Head of caudate nucleus (tissue), 42 donors: ENCODE data around the gene PEAK1.
A peak's percentile ranks its signal among the peaks of the same experiment; 100 is the strongest.

Experiments used
- DNase-seq, 42 donors: peaks; one replicate each; pipeline versions ENCODE4 v3.0.0 to v3.0.0-alpha.2; 2020 to 2021; ENCODE audit warnings: mixed read lengths in 7 of 42
- intact Hi-C: fragments of 100-400 bp; cut with DNase I; formaldehyde crosslinking; loops from one replicate; pipeline ENCODE4 v1.15.0; 2022

The PEAK1 gene

DNA sequence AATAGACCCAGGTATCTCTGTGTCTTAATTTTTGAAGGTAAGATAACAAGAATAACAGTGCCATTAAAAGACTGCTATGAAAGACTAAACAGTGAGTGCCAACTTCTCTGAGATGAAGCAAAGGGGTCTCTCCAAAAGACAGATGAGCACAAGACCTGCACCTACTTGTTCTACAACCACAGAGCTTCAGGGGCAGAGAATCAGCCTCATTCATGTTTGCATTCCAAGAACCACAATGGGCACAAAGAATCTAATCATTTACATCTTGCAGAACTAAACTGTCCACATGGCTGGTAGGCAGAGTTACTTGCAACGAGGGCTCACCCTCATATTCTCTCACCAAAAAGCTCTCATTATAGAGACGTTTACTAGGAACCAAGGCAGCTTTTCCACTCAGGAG is 83.9 kb downstream of the PEAK1 start:
- DNase-seq = no peak
- intact Hi-C loops = no loop called here

DNA sequence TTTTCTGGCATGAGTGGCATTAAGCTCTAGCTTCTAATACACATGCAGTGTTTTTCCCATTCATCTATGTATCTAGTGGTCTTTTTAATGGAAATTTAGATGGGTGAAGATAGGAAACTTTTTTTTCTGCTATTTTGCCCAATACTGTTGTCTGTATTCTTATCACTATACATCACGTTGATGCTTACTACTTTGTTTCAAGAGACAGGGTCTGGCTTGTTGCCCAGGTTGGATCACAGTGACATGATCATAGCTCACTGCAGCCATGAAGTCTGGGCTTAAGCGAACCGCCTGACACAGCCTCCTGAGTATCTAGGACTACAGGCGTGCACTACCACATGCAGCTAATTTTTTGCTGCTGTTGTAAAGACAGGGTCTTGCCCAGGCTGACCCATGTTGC is 84.6 kb downstream of the PEAK1 start:
- DNase-seq = peak in 28 of 42 donors; percentile 13 to 78 (median 30)
- intact Hi-C loops = no loop called here

DNA sequence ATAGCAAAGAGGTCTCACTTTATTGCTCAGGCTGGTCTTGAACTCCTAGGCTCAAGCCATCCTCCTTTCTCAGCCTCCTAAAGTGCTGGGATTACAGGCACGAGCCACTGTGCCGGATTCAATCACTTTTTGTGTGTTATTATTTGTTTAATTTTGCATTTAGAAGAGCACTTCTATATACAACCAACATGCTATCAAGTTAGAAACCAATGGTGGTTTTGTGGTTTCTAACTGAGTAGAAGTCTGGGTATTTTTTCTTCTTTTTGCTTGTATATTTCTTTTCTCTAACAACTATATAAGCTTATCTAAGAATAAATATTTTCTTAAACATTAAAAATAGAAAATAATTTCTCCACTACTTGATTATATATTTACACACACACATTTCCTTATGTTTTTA is 86.7 kb downstream of the PEAK1 start:
- no peak for DNase-seq
- intact Hi-C loops = no loop called here

DNA sequence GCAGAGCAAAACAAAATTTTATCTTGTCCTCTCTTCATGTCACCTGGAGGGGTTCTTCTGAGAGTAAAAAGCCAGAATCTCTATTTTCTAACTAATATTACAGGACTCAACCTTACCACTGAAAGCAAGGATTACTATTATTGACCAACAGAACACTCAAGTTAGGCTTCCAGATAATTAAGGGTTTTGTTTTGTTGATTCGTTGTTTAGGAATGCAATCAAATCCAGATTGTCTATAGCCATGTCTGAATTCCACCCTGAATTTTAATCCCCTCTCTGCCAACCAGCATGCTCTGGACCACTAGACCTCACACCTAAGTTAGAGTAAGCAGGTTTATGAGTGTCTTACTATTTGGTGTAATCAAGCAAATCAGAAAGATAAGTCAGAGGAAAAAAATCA is 90.7 kb downstream of the PEAK1 start:
- intact Hi-C loops = no loop called here
- DNase-seq = no peak

DNA sequence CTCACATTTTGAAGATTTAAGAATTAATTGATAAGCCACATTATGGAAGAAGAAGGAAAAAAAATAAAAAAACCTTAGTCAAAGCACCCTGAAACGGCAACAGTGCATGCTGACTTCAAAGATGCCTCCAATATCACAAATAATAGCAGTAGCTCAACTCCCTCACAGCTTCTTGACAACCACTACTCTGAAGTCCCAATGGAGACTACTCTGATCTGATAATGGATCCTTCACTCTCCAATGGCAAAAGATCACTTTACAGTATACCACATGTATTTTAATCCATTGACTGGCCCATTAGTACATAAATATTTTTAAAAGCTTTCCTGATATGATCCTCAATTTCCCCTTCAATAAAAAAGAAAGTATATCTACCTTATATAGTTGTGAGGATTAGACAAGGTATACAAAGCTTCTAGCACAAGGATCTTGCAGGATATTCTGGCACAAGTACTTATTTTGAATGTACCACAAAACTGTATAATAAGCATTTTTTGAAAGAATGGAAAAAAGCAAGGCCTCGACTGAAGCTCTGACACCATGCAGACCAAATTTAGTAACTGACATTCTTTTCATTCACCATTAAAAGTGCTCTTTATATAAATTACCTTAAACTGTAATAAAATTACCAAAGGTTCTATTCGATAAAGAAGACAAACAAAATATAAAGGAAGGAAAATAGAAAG is 91.9 kb downstream of the PEAK1 start:
- intact Hi-C loops = no loop called here
- DNase-seq = no peak

DNA sequence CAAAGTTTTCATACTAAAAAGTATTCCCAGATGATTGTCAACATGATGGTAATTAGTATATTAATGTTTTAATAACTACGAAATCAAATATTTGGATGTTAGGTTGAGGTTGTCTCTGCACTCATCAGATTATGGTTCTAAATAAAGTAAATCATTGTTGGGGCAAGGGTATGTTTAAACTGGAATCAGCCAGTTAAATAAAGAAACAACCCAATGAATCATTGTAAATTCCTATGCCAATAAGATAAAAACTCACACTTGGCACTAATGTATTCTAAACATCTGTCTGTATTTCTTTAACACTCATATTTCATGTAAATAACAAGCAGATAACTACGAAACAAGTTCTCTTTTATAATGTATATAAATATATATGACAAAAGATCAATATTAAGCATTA is 92.7 kb downstream of the PEAK1 start:
- no peak for DNase-seq
- intact Hi-C loops = no loop called here

DNA sequence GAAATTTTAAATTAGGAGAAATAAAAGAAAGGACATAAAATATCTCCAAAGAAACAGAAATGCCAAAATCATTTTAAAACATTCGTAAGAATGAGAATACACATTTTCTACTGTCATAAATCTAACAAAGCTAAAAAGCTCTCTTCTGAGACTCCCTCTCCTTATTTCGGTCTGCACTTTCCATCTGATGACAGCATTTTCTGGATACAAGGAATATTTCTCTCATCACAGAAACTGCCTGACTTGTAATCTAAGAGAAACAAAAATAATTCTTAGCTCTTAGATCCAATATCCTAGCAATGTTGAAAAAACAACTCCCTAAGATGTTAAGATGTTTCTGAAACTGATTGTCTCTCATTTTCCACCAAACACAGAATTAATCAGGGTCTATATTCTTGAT is 93.5 kb downstream of the PEAK1 start:
- intact Hi-C loops = no loop called here
- DNase-seq = no peak

DNA sequence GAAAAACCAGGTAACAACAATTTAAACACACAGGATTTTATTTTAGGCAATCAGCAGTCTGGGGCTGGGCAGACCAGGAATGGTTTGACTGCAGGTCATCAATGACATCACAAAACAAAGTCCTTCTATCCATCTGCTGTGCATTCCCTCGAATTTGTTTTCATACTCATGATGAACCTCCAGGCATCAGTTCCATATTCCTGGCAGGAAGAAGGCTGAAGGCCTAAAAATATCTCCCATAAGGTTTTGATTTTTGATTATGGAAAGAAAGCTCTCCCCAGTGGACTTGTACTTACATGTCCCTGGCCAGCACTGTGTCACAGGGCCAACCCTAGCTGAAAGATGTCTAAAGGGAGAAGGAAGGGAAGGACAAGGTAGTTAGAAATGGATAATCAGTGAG is 107.4 kb downstream of the PEAK1 start:
- intact Hi-C loops = no loop called here
- no peak for DNase-seq

DNA sequence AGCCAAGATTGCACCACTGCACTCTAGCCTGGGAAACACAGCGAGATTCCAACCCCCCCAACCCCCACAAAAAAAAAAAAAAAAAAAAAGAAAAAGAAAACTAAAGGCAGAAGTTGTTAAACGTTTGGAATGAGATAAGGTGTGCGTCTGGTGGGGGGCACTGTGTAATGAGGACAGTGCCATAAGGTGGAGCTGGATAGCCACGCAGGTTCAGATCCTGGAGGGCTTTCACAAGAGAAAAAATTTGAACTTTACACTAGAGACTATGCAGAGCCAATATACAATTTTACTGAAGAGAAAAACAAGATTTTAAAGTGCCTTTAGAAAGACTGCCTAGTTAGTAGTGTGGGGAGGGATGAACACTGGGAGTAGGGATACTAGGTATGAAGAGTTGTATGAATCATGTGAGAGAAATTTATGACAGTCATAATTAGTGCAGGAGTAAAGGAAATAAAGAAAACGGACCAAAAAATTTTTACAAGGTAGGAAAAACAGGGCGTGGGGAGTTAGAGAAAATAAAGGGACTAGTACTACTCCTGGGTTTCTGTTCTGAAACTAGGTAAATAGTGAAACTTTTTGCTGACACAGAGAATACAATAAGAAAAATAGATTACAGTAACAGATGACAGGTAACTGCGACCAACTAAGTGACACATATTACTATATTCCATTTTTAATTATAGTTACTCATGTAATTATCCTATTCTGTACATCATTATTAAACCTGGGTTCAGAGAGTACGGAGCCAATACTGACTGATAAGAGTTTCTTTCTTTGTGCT is 108.1 kb downstream of the PEAK1 start:
- DNase-seq = no peak
- intact Hi-C loops = no loop called here

DNA sequence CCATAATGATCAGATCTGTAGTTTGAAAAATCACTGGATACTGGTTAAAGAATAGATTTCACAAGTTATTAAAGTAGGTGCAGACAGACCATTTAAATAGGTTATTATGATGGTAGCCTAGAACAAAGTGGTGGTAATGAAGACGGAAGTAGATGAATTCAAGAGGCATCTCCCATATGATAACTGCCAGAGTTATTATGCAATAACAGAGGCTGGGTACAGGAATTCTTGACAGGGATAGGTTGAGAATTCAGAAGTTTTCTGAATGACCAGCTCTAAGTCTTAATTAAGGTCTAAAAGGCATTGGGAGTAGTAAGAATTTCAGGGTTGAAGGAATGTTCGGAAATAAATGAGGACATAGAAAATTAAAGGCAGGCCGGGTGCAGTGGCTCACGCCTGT is 108.9 kb downstream of the PEAK1 start:
- DNase-seq = no peak

DNA sequence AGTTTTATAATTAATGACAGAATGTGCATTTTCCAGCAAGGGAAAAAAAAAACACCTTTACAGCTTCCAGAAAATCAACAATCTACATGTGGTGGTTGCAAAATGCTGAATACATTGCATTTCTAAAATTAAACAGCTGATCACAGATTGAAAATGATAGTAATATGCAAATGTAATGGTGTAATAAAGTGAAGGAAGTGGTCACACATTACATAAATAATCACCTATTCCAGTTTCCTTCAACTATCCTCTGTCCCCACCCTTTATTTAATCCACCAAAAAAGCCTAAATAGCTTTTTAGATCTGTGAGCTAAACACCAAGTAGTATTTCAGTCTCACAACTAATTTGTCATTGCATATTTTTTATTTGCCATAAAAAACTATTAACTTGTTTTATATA is 110.5 kb downstream of the PEAK1 start:
- intact Hi-C loops = no loop called here
- DNase-seq = no peak

More for the DNA sequence above, 108.9 kb downstream of the PEAK1 start:
- intact Hi-C loops = no loop called here

DNA sequence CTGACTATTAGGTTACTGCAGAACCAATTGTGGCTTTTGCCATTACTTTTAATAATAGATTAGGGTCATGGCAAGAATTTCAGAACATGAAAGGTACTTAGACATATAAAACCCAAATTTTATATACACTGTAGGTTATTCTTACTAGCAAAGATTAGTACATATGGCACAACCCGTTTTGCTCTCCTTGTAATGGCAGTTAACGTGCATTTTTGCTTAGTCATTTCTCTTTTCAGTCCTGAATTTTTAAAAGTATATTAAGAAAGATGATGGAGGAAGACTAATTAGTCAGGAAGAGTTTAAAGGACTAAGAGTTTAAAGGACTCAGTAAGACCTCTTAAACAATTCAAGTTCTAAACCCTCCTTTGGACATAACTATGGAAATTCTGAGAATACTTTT is 114.0 kb downstream of the PEAK1 start:
- intact Hi-C loops = no loop called here
- no peak for DNase-seq

DNA sequence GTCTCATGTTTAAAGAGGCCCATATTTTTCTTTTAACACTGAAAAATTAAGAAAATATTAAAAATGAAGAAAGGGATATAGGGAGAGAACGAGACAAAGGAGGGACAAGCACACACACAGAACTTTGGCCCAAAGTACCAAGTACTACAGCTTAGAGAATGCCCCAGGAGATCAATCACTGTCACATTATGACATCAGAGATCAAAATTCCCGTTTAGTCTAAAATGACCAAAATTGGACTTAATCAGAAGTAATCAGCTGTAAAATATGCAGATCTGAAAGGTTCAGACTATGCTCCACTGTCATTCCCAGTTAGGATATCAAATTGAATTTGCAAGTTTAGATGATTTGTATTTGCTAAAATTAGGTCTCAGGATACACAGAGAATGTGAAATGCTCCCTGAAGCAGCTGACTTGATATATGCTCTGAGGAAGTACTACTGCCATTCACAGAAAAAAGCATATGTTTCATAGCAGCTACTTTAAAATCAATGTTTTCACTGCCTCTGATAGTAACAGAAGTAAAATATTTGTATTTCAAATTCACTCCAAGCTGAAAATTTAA is 123.0 kb downstream of the PEAK1 start:
- DNase-seq = no peak

DNA sequence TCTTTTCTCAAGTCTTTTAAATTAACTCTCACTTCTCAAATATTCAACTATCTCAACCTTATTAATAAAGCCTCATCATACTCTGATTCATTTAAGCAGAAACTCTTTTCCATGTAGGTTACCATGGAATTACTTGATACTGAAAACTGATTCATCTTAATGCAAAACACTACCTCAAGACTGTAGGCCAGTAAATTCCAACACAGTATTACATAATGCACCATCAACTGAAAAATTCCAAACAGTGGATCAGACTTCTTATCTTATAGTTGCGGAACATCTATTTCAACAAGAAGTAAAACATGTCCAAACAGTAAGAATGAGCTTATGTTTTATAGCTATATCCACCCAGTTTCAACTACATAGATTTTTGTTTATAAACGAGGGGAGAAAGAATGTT is 124.5 kb downstream of the PEAK1 start:
- intact Hi-C loops = no loop called here
- DNase-seq = no peak

More for the DNA sequence above, 123.0 kb downstream of the PEAK1 start:
- intact Hi-C loops = no loop called here

DNA sequence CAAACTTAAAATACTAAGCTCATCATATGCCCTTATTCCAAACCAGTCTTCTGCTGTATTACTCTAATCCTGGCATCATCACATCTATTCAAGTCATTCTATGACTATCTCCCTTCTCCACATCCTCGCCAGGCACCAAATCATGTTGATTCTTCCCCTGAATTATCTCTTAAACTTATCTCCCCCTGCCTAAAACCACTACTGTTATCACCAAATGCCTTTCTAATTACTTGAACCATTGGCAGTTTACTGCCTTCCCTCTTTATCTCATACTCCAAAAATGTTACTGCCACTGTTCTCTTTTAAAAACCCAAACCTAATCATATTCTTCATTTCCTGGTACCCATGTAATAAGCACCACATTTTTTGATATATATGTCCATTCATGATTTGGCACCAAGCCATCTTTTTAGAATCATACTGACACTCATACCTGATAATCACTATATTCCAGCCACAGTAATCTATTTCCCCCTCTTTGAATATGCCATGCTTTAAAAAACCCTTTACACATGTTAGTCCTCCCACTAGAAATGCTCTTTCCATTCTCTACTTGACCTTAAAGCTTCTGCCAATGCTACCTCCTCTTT is 126.8 kb downstream of the PEAK1 start:
- intact Hi-C loops = no loop called here
- no peak for DNase-seq

DNA sequence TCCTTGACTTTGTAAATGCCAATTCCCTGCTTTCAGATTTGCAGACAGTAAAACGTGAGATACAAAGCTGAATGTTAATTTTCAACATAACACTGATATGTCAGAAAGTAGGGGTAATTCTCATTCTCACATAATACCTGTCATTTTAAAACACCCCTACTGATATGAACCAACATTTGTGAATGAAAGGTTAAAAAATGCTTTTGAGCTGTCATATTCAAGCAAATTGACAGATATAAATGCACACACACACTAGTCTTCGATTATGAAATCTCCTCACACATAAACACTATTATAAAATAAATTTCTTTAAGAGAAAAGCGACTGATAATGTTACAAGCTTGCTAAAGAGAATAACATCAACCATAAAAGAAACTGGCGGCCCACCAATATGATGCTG is 128.8 kb downstream of the PEAK1 start:
- intact Hi-C loops = no loop called here
- no peak for DNase-seq

DNA sequence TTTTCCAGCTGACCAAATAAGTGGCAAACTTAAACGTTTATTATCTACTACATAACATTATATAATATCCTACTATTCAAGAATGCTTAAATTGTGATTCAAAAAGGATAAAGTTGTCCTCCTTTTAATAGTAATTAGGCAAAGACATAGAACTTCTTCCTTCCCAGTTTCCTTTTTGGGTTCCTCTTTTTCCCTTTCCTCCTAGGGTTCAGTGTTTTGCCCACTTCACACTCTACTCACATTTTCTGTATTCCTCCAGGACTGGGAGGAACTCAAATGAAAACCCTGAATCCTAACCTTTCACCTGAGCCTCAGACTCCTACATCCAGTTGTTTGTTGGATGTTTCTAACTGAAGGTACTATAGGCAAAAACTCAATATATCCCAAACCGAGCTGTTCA is 132.5 kb downstream of the PEAK1 start:
- no peak for DNase-seq
- intact Hi-C loops = no loop called here

DNA sequence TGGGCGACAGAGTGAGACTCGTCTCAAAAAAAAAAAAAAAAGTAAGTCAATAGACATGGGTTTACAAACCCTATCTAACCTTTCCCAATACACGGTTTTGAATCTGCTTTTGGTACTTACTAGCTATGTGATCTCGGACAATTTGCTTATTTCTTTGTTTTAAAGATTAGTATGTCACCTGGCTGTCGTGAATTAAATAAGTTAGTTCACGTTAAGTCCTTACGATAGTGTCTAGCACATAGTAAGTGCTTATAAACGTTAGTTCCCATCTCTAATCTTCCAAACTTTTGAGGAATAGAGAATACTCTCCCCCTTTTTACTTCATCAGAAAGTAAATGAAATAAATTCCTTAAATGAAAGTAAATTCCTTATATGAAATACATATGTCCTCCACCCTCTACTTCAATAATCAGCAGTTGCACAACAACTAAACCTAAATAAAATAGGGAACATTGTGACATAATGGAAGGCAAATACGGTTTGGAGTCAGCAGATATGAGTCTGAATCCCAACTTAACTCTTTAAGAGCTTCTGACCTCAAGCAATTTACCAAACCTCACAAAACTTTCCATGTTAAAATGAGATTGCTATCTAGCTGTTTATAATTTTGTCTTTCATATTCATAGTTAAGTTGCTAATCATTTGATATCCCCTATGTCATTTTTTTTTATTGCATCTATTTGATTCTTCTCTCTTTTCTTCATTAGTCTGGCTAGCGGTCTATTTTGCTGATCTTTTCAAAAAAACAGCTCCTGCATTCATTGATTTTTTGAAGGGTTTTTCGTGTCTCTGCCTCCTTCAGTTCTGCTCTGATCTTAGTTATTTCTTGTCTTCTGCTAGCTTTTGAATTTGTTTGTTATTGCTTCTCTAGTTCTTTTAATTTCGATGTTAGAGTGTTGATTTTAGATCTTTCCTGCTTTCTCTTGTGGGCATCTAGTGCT is 134.6 kb downstream of the PEAK1 start:
- intact Hi-C loops = no loop called here
- no peak for DNase-seq

DNA sequence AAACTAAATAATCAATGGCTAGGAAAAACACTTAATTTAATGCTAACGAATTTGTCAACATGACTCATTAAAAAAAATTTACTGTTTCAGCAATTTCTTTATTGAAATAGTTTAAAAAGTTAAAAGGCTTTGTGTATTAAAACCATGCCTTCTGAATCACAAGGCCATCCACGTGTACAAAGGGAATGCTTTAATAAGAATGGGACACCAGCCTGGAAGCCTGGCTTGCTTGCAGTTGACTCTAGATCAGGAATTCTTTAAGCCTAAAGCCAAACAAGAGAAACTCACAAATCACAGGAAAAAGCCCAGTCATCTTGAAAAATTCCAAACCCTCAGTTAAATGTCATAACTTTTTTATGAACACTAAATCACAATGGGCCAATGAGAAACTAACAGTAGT is 137.6 kb downstream of the PEAK1 start:
- intact Hi-C loops = no loop called here
- DNase-seq = peak in 1 of 42 donors; percentile 16
